DOHH2 (cell line): Measurements from ENCODE around the gene TCERG1.

Source experiments
- H3F3A ChIP-seq: fragments of 200-600 bp; sonication (generic), shearing (Covaris generic); 2 replicates; pipeline ENCODE4 v1.6.0; 2016; ENCODE audit warnings: antibody characterized with exemption, mild to moderate bottlenecking; ENCODE audit not compliant: control insufficient read depth, insufficient read depth
- H3K27ac ChIP-seq: fragments of 200-600 bp; sonication (generic); 2 replicates; pipeline ENCODE4 v1.5.1; 2014; ENCODE audit warnings: low read depth, mild to moderate bottlenecking, low read length, moderate library complexity
- H3K27me3 ChIP-seq: fragments of 200-600 bp; sonication (generic); 2 replicates; pipeline ENCODE4 v1.6.1; 2014; ENCODE audit warnings: mild to moderate bottlenecking, low read length, mixed read lengths; ENCODE audit not compliant: control insufficient read depth
- H3K36me3 ChIP-seq: fragments of 200-600 bp; sonication (generic); 2 replicates; pipeline ENCODE4 v1.6.1; 2014; ENCODE audit warnings: mild to moderate bottlenecking, low read length, moderate library complexity, mixed read lengths; ENCODE audit not compliant: control insufficient read depth
- H3K4me1 ChIP-seq: fragments of 200-600 bp; sonication (generic); 2 replicates; pipeline ENCODE4 v1.6.1; 2014; ENCODE audit warnings: mild to moderate bottlenecking, low read length, mixed read lengths; ENCODE audit not compliant: control insufficient read depth
- H3K4me2 ChIP-seq: fragments of 200-600 bp; sonication (generic); 2 replicates; pipeline ENCODE4 v1.6.0; 2014; ENCODE audit warnings: mild to moderate bottlenecking, low read length, moderate library complexity
- H3K4me3 ChIP-seq: fragments of 200-600 bp; sonication (generic); 2 replicates; pipeline ENCODE4 v1.5.1; 2014; ENCODE audit warnings: mild to moderate bottlenecking, low read length, mixed read lengths
- H3K79me2 ChIP-seq: fragments of 200-600 bp; sonication (generic); 2 replicates; pipeline ENCODE4 v1.6.1; 2014; ENCODE audit warnings: mild to moderate bottlenecking, low read length, mixed read lengths; ENCODE audit not compliant: control insufficient read depth
- H3K9me2 ChIP-seq: fragments of 200-600 bp; sonication (generic); replicated peaks from 2 replicates; pipeline ENCODE4 v1.6.1; 2014; ENCODE audit warnings: mild to moderate bottlenecking, low read length, mixed read lengths; ENCODE audit not compliant: control insufficient read depth
- H3K9me3 ChIP-seq: fragments of 200-600 bp; sonication (generic); 2 replicates; pipeline ENCODE4 v1.6.1; 2014; ENCODE audit warnings: antibody characterized with exemption, low read length, mixed read lengths; ENCODE audit not compliant: control insufficient read depth, insufficient read depth
- H4K20me1 ChIP-seq: fragments of 200-600 bp; sonication (generic); 2 replicates; pipeline ENCODE4 v1.6.0; 2014; ENCODE audit warnings: low read depth, mild to moderate bottlenecking, antibody characterized with exemption, low read length, moderate library complexity; ENCODE audit not compliant: control insufficient read depth, insufficient read depth
- EZH2phosphoT487 ChIP-seq: fragments of 200-600 bp; sonication (generic); IDR thresholded peaks from 2 replicates; pipeline ENCODE4 v1.6.1; 2017; ENCODE audit warnings: borderline replicate concordance, mild to moderate bottlenecking, antibody characterized with exemption, low read length, moderate library complexity, mixed read lengths
- TF ChIP-seq, protein P1 (sequence below): fragments of 200-600 bp; sonication (generic); IDR thresholded peaks from one replicate; pipeline ENCODE4 v1.5.1; 2014; ENCODE audit warnings: antibody characterized with exemption, mild to moderate bottlenecking, low read depth, low read length; ENCODE audit not compliant: poor library complexity, severe bottlenecking

TCERG1 gene

DNA sequence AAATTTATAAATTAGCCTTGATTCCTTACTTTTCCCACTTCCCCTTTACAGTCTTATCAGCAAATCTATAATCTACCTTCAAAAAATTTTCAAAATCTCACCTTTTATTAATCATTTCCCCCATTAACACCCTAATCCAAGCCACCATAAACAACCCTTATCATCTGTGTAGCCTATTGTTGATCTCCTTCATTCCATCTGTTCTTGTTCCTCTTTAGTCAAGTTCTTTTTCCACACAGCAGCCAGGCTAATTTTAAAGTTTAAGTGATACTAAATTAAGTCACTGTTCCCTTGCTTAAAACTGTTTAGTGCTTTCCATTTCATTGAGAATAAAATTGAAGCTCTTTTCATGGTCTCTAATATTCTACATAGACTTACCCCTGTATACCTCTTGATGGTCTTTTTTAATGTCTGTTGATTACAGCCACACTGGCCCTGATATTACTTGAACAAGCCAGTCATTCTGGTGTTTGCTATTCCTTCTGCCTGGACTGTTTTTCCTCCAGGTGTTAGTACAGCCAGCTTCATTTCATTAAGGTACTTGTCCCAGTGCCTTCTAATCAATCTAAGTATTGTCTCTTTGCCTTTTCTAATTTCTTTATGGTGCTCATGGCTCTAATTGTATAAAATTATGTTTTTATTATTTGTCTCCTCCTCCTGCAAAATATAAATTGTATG lies 37.7 kb downstream of the TCERG1 start:
- Histone ChIP-seq H3K27ac (no peak overlapping the region), H3K9me2 (no peaks in the 10 kb centered on the region), H4K20me1 (no peaks in the 10 kb centered on the region), H3K9me3 (no peaks in the 10 kb centered on the region), H3K27me3 (no peaks in the 10 kb centered on the region), H3K4me1 (no peaks in the 10 kb centered on the region), H3K36me3 (peaks cover 94% of the 10 kb centered on the region), H3F3A (no peaks in the 10 kb centered on the region), H3K4me2 (no peak overlapping the region), H3K79me2 (no peaks in the 10 kb centered on the region), H3K4me3 (no peak overlapping the region)
- TF ChIP-seq EZH2phosphoT487 = no peak
- TF ChIP-seq, protein P1, sequence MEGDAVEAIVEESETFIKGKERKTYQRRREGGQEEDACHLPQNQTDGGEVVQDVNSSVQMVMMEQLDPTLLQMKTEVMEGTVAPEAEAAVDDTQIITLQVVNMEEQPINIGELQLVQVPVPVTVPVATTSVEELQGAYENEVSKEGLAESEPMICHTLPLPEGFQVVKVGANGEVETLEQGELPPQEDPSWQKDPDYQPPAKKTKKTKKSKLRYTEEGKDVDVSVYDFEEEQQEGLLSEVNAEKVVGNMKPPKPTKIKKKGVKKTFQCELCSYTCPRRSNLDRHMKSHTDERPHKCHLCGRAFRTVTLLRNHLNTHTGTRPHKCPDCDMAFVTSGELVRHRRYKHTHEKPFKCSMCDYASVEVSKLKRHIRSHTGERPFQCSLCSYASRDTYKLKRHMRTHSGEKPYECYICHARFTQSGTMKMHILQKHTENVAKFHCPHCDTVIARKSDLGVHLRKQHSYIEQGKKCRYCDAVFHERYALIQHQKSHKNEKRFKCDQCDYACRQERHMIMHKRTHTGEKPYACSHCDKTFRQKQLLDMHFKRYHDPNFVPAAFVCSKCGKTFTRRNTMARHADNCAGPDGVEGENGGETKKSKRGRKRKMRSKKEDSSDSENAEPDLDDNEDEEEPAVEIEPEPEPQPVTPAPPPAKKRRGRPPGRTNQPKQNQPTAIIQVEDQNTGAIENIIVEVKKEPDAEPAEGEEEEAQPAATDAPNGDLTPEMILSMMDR = no peak

DNA sequence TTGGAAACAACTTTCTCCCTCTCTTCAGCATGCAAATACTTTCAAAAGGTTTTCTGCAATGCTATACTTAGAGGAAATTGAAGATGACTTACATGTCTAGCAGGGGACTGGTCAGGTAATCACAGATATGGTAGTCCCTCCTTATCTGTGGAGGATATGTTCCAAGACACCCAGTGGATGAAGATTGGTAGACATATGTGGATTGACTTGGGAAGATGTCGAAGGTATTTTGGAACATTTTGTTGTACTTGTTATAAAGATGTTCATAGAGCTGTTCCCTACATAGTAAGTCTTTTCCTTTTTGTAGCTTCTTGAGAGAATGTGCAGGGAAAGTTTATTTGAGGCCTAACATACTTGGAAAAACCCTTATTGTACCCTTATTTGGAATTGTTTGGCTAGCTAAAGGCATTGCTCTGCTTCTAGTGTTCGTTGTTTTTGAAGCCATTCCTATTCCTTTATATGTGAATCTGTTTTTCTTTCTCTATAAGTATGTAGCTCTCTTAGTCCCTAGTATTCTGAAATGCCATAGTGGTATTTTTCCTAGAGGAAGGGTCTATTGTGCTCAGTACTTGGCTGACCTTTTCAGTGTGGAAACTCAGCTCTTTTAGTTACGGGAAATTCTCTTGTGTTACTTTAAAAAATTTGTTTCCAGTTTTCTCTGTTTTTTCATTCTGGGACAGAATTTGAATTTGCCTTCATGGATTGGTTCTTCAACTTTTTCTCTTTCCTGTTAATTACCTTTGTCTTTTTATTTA lies 43.1 kb downstream of the TCERG1 start:
- H3K9me2 ChIP-seq = no peaks in the 10 kb centered on the region
- peaks cover 6% of the 10 kb centered on the region for H3K79me2 ChIP-seq
- 0 out of 2 replicates have a peak, but pooled peaks cover 5% of the 10 kb centered on the region for H4K20me1 ChIP-seq
- peaks cover 84% of the 10 kb centered on the region for H3K36me3 ChIP-seq
- H3K4me2 ChIP-seq = no peak overlapping the region
- no peak overlapping the region for H3K4me3 ChIP-seq
- H3K27ac ChIP-seq = no peak overlapping the region
- no peaks in the 10 kb centered on the region for H3K27me3 ChIP-seq
- no peaks in the 10 kb centered on the region for H3K9me3 ChIP-seq
- no peaks in the 10 kb centered on the region for H3K4me1 ChIP-seq
- TF ChIP-seq, protein P1 = no peak
- no peak for TF ChIP-seq EZH2phosphoT487
- H3F3A ChIP-seq = peaks cover under 1% of the 10 kb centered on the region; the same call in 1 of the 2 replicates

DNA sequence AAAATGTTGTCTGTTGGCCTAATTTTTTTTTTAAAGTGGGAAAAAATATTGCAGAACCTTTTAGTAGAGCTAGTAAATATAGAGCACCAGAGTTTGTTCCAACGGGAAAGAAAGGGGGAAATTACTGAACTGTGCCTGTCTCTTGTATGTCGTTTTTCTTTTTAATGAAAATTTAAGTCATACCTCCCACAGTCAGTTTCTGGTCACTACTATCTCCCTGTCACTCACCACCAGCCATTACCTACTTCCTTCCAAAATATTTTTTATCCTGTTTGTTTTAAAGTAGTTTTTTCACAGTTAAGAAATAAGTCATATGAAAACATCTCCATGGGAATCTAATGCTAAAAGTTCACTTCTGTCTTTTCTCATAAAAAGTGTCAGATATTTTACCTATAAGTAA lies 47.5 kb downstream of the TCERG1 start:
- Histone ChIP-seq H3K36me3 (peaks cover 80% of the 10 kb centered on the region), H3K79me2 (peaks cover 17% of the 10 kb centered on the region), H3F3A (peaks cover 7% of the 10 kb centered on the region), H3K9me2 (no peaks in the 10 kb centered on the region), H3K4me1 (no peaks in the 10 kb centered on the region), H3K9me3 (no peaks in the 10 kb centered on the region), H3K27me3 (no peaks in the 10 kb centered on the region), H3K4me2 (no peak overlapping the region), H3K4me3 (no peak overlapping the region), H4K20me1 (0 out of 2 replicates have a peak, but pooled peaks cover 5% of the 10 kb centered on the region), H3K27ac (no peak overlapping the region)
- TF ChIP-seq, protein P1 = no peak
- no peak for TF ChIP-seq EZH2phosphoT487
